Activated T-cell treated with anti-CD3 and anti-CD28 coated beads, Interleukin-2, amount 50 U/mL, for 72 hours (primary cell): Measurements from ENCODE around the gene BAIAP2L1. TPM values are rescaled to one million over a fixed set of nuclear protein-coding genes. Genes with fewer than 3 reads are reported as not detected.

Experiments
- ATAC-seq, 2 donors: fragments of 150-1000 bp; cut with Tn5 transposase; replicated peaks in 1 of 2; 2 replicates each; pipeline ENCODE4 v1.10.0; 2021; ENCODE audit warnings: moderate library complexity in 2 of 2, mild to moderate bottlenecking in 1 of 2
- DNase-seq, 2 donors: peaks; one replicate each; pipeline ENCODE4 v3.0.0; 2021 to 2022; ENCODE audit warnings: mixed read lengths in 1 of 2
- H3K27ac Mint-ChIP-seq: one replicate; pipeline ENCODE4 v1.8.0; 2022; ENCODE audit warnings: mild to moderate bottlenecking, moderate library complexity, mixed read lengths
- H3K27me3 Mint-ChIP-seq: one replicate; pipeline ENCODE4 v1.8.0; 2022; ENCODE audit warnings: low read depth, mixed read lengths
- H3K36me3 Mint-ChIP-seq, 2 donors: one replicate each; pipeline ENCODE4 v1.8.0; 2022; ENCODE audit warnings: mixed read lengths in 2 of 2, mild to moderate bottlenecking in 1 of 2; ENCODE audit not compliant: insufficient read depth in 2 of 2
- H3K4me1 Mint-ChIP-seq: one replicate; pipeline ENCODE4 v1.8.0; 2022; ENCODE audit warnings: low read depth, mixed read lengths
- H3K4me3 Mint-ChIP-seq, 2 donors: one replicate each; pipeline ENCODE4 v1.8.0; 2022; ENCODE audit warnings: mild to moderate bottlenecking in 2 of 2, mixed read lengths in 2 of 2, moderate library complexity in 2 of 2
- H3K9me3 Mint-ChIP-seq, 2 donors: one replicate each; pipeline ENCODE4 v1.8.0; 2022; ENCODE audit warnings: mixed read lengths in 2 of 2
- total RNA-seq, 2 donors: library from RNA; stranded (reverse); gene quantifications; one replicate each; pipeline ENCODE4 v1.2.3, GENCODE V29; 2022

The BAIAP2L1 gene
- total RNA-seq, 2 donors from 2014 or later, result 5.1 to 9.6 TPM

- Mint-ChIP-seq H3K4me3 (no peak overlapping the region), H3K4me1 (no peaks in the 10 kb centered on the region), H3K27ac (no peak overlapping the region), H3K36me3 (no peaks in the 10 kb centered on the region), H3K9me3 (no peaks in the 10 kb centered on the region), H3K27me3 (no peaks in the 10 kb centered on the region)
- no peak for DNase-seq
- no peak for ATAC-seq
These were observed 100.1 kb downstream of the BAIAP2L1 start for GRCh38 chr7:98300595-98301372.

GRCh38 chr7:98297626-98298286 lies 103.1 kb downstream of the BAIAP2L1 start:
- Mint-ChIP-seq H3K36me3 (no peaks in the 10 kb centered on the region), H3K27ac (no peak overlapping the region), H3K4me1 (no peaks in the 10 kb centered on the region), H3K4me3 (no peak overlapping the region), H3K9me3 (no peaks in the 10 kb centered on the region), H3K27me3 (no peaks in the 10 kb centered on the region)
- ATAC-seq (no peak), DNase-seq (no peak)

DNA sequence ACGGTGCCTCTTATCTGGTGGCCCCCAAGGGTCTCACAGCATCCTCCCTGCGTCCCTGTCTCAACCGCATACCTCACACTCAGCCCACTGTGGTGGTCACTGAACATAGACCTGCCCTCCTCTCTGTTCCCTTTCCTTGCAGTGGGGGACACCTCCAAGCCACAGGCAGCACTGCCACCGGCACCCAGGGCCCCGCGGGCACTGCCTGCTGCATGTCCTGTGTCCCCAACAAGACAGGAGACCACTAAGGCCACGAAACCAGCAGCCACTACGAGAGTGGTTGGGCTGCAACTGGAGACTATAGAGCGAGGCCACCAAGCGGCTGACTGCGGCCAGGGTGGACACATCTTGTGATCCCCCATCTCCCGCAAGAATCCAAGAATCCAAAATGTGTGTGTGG lies 104.1 kb downstream of the BAIAP2L1 start:
- Mint-ChIP-seq H3K9me3 (no peaks in the 10 kb centered on the region), H3K4me3 (no peak overlapping the region), H3K4me1 (no peaks in the 10 kb centered on the region), H3K27me3 (no peaks in the 10 kb centered on the region), H3K27ac (no peak overlapping the region), H3K36me3 (no peaks in the 10 kb centered on the region)
- no peak for ATAC-seq
- no peak for DNase-seq

DNA sequence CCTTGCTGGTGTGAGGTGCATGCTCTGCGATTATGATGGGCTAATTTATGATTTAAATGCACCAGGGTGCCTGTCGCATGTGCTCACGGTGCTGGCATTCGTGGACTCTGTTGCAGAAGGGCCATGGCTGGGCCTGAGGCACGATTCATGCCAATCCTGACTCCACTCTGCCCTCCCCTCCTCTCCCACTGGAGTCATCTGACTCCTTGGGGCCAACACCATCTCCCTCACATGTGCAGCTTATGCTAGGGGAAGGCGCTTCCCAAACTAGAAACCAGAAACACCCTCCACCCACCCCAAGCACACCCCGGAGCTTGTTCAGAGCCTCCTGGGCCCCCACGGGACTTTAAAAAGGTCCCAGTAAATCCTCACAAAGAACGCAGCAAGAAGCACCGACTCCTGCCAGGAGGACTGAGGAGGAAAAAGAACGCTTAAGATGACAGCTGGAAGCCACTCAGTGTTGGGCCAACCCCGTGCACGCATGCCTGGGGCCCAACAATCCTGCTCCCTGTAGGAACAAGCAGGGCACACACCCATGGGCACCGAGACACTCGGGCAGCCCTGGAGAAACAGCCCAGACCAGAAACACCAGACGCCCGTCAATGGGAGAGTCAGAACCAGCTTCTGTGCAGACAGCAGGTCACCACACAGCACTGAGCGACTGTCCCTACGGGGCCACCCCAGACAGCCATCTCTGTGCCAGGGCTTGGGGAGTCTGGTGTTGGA lies 105.3 kb downstream of the BAIAP2L1 start:
- H3K27me3 Mint-ChIP-seq, result no peaks in the 10 kb centered on the region
- H3K27ac Mint-ChIP-seq, result no peak overlapping the region
- H3K9me3 Mint-ChIP-seq, result no peaks in the 10 kb centered on the region
- no peak for ATAC-seq
- no peak for DNase-seq
- no peaks in the 10 kb centered on the region for H3K4me1 Mint-ChIP-seq
- H3K36me3 Mint-ChIP-seq, result no peaks in the 10 kb centered on the region
- no peak overlapping the region for H3K4me3 Mint-ChIP-seq

- peak; percentile 39 to 49 for DNase-seq
- no peaks in the 10 kb centered on the region for H3K4me1 Mint-ChIP-seq
- no peak overlapping the region for H3K4me3 Mint-ChIP-seq
- no peaks in the 10 kb centered on the region for H3K27me3 Mint-ChIP-seq
- H3K27ac Mint-ChIP-seq, result no peak overlapping the region
- peak; percentile 69 to 81 for ATAC-seq
- H3K9me3 Mint-ChIP-seq, result no peaks in the 10 kb centered on the region
- H3K36me3 Mint-ChIP-seq, result no peaks in the 10 kb centered on the region
These were observed 106.0 kb downstream of the BAIAP2L1 start for GRCh38 chr7:98294798-98295382.

GRCh38 chr7:98294326-98294725 lies 106.6 kb downstream of the BAIAP2L1 start:
- H3K27ac Mint-ChIP-seq, result no peak overlapping the region
- no peaks in the 10 kb centered on the region for H3K27me3 Mint-ChIP-seq
- no peak for ATAC-seq
- no peaks in the 10 kb centered on the region for H3K36me3 Mint-ChIP-seq
- H3K4me3 Mint-ChIP-seq, result no peak overlapping the region
- DNase-seq, result no peak
- no peaks in the 10 kb centered on the region for H3K4me1 Mint-ChIP-seq
- no peaks in the 10 kb centered on the region for H3K9me3 Mint-ChIP-seq

DNA sequence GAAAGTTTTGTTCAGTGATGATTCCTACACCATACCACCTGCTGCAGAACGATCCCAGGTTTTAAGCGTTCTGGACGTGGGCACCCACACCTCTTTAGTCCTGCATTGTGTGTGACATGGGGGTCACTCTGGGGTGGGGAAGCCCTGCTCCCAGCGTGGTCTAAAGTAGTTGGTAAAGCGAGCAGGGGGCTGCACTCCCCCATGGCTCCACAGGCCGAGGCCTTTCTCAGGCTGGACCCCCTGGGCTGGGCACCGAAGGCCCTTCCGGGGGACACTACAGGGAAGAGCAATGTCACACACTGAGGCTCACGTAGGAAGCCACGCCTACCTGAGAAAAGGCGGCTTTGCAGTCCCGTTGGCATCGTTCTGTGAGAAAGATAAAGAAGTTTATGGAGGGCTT lies 107.1 kb downstream of the BAIAP2L1 start:
- no peak for ATAC-seq
- Mint-ChIP-seq H3K4me1 (no peaks in the 10 kb centered on the region), H3K36me3 (no peaks in the 10 kb centered on the region), H3K27me3 (no peaks in the 10 kb centered on the region), H3K9me3 (no peaks in the 10 kb centered on the region), H3K27ac (no peak overlapping the region), H3K4me3 (no peak overlapping the region)
- DNase-seq, result no peak

DNA sequence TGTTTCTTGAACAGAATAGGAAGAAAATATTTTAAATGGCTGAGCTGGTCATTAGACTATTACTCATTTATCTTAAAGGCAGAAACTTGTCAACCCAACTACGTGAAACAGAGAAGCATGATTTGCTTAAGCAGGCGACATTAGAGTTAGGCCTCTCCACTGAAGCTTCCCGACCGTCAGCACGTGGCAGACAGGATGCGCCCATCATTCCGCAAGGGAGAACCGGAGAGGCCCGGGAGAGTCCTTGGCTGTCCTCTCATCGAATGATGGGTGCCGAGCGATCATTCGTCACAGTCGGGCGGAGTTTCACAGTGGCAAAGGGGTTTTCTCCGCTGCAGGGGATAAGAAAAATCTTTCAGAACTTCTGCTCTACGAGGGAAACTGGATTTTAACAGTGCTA lies 107.6 kb downstream of the BAIAP2L1 start:
- H3K4me1 Mint-ChIP-seq, result no peaks in the 10 kb centered on the region
- peaks cover 0 to 1% of the 10 kb centered on the region in 2 donors for H3K36me3 Mint-ChIP-seq
- H3K27me3 Mint-ChIP-seq, result no peaks in the 10 kb centered on the region
- H3K27ac Mint-ChIP-seq, result no peak overlapping the region
- ATAC-seq (no peak), DNase-seq (no peak)
- H3K9me3 Mint-ChIP-seq, result no peaks in the 10 kb centered on the region
- H3K4me3 Mint-ChIP-seq, result no peak overlapping the region

DNA sequence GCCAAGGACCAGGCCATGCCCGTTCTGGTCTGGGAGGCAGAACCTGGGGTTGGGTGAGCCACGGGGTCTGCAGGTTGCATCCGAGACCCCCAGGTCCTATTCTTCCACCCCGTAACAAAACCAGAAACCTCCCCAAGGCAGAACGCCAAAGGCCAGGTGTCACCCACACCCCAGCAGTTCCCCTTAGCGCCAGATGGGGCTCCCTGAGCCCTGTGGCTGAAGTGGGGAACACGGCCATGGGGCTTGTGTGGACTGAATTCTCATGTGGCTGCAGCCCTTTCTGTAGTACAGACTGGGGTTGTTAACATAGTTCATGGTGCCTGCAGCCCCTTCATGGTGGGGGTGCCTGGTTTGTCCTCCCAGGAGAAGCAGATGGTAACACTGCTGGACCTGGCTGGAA lies 109.2 kb downstream of the BAIAP2L1 start:
- ATAC-seq, result no peak
- Mint-ChIP-seq H3K4me3 (no peak overlapping the region), H3K36me3 (peaks cover 0 to 1% of the 10 kb centered on the region in 2 donors), H3K27me3 (no peaks in the 10 kb centered on the region), H3K9me3 (no peaks in the 10 kb centered on the region), H3K4me1 (no peaks in the 10 kb centered on the region), H3K27ac (no peak overlapping the region)
- no peak for DNase-seq

DNA sequence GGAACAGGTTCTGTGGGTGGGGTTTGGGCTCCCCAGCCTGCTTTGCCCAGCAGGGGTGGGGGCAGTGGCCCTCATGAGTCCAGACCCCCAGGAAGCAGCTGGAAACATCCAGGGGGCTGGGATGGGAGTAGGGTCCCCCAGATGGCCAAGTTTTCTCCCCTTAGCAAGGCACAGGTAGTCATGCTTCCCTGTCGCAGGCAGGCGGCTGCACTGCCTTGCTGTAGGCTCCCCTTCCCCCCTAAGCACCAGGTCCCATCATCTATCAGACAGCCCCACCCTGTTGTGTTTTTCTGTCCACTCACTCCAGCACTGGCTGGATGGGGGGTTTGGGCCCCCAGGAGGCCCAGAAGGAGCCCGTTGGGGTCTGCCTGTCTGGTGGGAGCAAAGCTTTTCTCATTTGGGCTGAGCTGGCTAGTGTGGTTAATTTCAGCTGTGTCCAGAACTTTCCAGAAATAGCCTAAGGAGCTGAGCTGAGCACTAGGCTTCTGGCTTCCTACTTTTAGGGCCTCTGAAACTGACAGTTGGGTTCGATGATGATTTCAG lies 111.5 kb downstream of the BAIAP2L1 start:
- no peaks in the 10 kb centered on the region for H3K27me3 Mint-ChIP-seq
- DNase-seq (no peak), ATAC-seq (no peak)
- peaks cover 7% of the 10 kb centered on the region for H3K4me1 Mint-ChIP-seq
- H3K9me3 Mint-ChIP-seq, result no peaks in the 10 kb centered on the region
- H3K4me3 Mint-ChIP-seq, result no peak overlapping the region
- no peak overlapping the region for H3K27ac Mint-ChIP-seq
- peaks cover 0 to 3% of the 10 kb centered on the region in 2 donors for H3K36me3 Mint-ChIP-seq

DNA sequence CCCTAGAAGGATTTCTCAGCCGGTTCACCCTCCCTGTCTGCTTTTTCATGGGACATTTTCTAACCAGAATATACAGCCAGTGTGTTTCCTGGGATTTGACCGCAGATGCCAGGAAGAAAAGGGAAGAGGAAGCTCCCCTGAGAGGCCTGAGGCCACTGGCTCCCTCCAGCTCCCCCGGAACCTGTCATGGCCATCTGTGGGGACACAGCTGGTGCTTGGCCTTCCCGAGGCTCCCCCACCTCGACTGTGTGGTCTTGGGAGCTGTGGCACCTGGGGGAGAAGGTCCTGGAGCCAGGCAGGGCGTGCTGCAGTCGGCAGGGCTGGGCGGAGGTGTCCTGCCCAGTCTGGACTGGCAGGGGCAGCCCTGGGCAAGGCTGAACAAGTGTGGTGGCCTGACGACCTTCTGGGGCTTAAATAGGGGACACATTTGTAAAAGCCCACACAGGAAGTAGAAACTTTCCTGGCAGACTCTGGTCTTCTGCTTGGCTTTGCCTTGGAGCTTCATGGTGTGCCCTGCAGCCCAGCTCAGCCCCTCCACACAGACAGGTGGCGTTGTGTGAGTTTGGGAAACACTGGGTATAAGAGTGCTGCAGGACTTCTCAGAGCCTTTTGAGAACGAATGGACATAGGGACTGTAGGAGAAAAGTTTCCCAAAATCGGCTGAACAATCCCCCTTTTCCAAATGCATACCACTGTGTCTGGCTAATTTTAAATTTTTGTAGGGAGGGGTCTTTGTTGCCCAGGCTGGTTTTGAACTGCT lies 112.6 kb downstream of the BAIAP2L1 start:
- no peaks in the 10 kb centered on the region for H3K27me3 Mint-ChIP-seq
- H3K36me3 Mint-ChIP-seq, result peaks cover 0 to 3% of the 10 kb centered on the region in 2 donors

GRCh38 chr7:98287486-98287959 lies 113.4 kb downstream of the BAIAP2L1 start:
- H3K27me3 Mint-ChIP-seq, result no peaks in the 10 kb centered on the region
- no peak for ATAC-seq

More for the DNA sequence above, 112.6 kb downstream of the BAIAP2L1 start:
- Mint-ChIP-seq H3K27ac (peak overlapping the region; percentile 40), H3K4me3 (no peak overlapping the region), H3K9me3 (no peaks in the 10 kb centered on the region), H3K4me1 (peaks cover 15% of the 10 kb centered on the region)
- ATAC-seq, result no peak
- DNase-seq, result no peak

More at GRCh38 chr7:98287486-98287959, 113.4 kb downstream of the BAIAP2L1 start:
- H3K4me3 Mint-ChIP-seq, result no peak overlapping the region
- H3K27ac Mint-ChIP-seq, result no peak overlapping the region
- peaks cover 22% of the 10 kb centered on the region for H3K4me1 Mint-ChIP-seq
- H3K9me3 Mint-ChIP-seq, result no peaks in the 10 kb centered on the region
- no peak for DNase-seq
- peaks cover 0 to 8% of the 10 kb centered on the region in 2 donors for H3K36me3 Mint-ChIP-seq
